ENCODE measurements around the gene TYK2.

The TYK2 gene

DNA sequence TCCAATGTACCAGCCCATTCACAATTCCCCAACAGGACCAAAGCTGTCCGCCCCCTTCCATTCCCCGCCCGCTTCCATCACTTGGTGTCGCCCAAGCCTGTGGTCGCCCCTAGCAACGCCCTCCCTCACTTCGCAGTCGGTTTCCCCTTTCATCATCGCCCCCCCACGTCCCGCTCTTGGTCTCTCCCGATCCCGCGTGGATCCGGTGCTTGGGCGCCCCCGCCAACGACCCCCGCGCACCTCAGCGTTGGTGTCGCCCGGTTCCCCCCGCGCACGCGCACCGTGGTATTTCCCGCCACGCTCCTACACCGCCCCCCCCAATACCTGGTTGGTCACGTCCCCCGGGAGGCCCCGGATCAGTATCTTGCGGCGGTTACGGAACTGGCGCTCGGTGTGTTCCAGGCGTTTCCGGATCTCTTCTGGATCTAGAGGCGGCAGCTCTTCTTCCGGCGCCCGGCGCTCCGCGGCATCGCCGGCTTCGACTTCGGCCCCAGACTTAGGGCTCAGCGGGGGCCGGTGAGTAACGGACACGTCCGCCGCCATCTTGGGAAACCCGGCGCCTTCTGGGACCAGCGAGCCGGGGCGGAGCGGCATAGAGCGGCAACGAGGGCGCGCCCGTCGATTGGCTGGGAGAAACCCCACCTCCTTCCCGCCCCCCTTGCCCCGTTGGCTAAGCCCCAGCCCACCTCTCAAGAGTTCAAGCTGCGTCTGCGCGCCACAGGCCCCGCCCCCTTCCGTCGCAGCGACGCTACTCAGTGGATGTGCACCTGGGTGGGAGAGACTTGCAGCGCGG lies 47.2 kb downstream of the TYK2 start, which contains the start of gene RAVER1:
RAVER1 (minus strand) TSS at position 565 of the 793 bp plus-strand sequence; CDS start at position 543, 22 bp downstream.
- peak; percentile 99 for DNase-seq

DNA sequence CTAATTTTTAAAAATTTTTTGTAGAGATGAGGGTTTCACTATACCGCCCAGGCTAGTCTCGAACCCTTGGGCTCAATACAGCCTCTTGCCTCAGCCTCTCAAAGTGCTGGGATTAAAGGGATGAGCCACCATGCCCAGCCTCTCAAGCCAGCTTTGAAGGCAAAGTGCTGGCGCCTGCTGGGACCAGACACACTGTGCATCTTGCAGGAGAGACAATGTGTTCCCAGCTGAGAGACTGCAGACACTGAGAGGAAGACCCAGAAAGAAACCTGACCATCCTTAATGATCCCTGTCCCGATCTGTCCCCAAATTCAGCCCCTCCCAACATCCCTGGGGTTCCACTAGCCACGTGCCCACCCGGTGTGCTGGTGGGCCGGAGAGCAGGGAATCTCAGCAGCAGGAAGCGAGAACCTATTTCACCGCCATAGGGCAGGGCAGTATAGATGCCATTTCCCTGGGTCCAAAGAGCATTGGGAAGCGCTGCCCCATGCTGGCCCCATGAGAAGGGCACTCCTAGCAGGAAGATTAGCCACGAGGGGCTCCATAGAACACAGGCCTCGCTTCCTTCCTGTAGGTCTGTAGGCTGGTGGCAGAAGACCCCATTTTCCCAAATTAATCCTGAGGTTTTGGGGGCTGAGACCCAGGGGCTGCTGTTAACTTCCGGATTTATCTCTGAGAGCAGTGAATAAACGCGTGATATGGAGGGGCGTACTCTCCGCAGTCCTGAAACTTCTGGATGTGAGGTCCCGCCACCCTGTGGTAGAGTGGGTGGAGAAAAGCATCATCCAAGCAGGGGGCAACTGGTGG lies 48.0 kb downstream of the TYK2 start:
- DNase-seq: no peak

DNA sequence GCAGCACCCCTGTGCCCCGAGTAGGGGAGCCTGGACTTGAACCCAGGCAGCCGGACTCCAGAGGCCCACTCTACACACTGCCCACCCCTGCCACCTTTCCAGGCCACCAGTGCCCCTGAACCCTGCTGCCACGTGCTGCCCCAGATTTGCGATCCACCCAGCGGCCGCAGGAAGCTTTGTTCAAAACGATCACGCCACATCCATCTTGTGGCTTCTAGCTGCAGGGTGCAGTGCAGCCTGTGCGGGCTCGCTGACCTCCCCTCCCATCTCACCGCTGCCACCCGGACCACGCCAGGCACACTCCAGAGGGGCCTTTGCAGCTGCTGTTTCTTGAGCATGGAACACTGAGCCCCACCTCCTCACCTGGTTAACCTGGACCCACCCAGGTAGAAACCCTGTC lies 50.8 kb downstream of the TYK2 start:
- DNase-seq: no peak

DNA sequence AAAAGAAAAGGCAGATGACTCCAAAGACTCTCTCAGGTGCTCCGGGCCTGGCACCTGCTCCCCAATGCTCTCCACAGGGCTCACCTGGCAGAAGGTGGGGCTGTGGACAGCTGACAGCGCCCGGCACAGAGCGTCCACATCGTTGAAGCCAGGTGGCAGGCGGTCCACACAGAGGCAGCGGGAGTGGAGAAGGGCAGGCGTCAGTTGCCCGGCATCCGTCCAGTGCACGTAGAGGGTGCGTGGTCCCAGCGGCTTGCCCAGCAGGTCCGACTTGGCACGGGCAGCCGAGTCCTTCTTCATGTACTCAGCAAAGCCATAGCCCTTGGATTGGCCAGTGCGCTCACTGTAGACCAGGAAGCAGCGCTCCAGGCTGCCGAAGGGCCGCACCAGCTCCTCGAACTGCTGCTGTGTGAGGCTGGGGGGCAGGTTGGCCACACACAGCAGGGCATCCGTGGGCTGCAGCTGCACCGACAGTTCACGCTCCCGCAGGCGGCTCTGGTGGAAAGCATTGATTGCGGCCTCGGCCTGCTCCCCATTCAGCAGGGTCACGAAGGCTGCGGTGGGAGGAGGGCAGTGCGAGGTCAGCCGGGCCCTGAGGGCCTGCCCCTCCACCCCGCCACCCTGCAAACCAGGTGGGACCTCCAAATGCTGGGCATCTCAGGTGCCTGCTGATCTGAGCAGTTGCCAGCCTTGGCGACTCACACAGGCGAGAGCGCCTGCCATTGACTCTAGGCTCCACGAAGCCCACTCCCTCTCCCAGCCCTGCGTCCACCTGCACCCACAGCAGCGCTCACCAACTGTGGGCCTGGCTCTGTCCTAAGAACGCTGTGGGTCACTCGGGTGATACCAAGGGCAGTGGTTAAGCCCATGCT lies 51.6 kb downstream of the TYK2 start:
- DNase-seq: no peak

DNA sequence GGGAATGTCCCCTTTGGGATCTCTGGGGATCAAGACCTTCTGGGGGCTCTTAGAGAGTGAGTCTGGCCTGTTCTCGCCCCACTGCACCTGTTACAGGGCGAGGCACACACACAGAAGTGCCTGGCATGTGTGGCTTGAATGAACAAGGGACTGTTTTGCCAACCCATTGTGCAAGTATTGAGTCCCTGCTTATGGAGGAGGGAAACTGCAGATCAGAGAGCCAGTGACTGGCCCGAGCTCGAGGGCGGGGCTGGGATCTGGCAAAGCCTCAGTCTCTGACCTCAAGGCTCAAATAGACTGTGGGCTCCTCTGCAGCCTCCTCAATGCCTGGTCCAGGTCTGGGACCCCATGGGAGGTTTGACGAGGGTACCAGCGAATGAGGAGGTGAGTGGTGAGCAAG lies 52.6 kb downstream of the TYK2 start:
- DNase-seq: no peak

DNA sequence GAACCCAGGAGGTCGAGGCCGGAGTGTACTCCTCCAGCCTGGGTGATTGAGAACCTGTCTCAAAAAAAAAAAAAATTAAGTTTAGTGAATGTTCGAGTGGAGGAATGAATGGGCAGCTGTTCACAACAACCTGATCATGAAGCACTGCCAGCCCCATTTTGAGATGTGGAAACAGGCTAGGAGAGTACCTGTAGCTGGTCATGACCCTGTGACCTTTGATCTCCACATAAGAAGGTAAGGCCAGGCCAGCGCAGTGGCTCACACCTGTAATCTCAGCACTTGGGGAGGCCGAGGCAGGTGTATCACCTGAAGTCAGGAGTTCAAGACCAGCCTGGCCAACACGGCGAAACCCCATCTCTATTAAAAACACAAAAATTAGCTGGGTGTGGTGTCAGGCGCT lies 54.6 kb downstream of the TYK2 start:
- DNase-seq: no peak

DNA sequence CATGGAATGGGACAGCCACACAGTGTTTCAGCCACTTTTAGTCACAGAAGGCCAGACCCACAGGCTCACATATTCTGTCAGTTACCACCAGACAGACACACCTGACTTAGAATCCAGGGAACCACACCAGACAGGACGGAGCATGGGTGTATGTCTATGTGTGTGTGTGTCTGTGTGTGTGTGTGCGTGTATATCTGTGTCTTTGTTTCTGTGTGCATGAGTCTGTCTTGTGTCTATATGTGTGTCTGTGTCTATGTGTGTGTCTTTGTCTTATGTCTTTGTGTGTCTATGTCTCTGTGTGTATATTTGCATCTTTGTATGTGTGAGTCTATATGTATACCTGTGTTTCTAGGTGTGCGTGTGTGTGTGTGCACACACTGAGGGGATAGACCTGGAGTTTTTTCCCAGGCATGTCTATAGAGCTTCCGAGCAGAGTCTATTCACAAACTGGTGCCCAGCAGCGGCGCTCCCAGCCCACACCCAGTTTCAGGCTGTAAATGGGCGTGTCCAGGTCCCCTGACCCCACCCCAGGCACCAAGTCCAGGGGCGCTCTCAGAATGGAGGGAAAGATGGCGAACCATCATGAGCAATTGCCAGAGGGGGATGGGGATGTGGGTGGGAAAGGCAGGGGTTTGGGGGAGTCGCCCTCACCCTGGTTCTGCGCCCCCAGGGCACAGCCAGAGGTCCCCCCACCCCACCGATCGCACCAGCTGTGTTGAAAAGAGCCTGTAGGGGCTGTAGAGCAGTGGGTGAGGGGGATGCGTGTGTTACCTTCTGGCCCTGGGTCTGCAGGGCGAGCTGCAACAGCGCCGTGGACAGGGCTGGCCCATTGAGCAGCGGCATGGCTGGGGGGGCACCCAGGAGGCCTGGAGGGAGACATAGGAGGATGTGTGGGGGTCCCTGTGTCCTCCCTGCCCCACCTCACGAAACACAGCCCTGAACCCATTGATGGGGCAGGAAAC lies 58.2 kb downstream of the TYK2 start:
- DNase-seq: no peak

DNA sequence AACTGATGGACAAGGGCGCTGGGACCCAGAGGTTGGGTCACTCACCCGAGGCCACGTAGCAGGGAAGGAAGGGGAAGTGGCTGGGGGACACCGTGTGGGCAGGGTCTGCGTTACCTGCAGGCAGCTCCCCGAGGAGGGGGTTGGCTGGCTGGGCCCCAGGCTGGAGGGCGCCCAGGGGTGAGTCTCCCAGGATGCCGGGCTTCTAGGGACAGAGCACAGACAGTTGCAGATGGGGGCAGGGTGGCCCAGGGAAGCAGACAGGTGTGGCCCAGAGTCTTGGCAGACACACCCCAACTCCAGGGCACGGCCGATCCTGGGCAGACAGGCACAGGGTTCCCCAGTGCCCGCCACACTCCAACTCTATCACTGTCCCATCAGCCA lies 59.0 kb downstream of the TYK2 start:
- DNase-seq: no peak

DNA sequence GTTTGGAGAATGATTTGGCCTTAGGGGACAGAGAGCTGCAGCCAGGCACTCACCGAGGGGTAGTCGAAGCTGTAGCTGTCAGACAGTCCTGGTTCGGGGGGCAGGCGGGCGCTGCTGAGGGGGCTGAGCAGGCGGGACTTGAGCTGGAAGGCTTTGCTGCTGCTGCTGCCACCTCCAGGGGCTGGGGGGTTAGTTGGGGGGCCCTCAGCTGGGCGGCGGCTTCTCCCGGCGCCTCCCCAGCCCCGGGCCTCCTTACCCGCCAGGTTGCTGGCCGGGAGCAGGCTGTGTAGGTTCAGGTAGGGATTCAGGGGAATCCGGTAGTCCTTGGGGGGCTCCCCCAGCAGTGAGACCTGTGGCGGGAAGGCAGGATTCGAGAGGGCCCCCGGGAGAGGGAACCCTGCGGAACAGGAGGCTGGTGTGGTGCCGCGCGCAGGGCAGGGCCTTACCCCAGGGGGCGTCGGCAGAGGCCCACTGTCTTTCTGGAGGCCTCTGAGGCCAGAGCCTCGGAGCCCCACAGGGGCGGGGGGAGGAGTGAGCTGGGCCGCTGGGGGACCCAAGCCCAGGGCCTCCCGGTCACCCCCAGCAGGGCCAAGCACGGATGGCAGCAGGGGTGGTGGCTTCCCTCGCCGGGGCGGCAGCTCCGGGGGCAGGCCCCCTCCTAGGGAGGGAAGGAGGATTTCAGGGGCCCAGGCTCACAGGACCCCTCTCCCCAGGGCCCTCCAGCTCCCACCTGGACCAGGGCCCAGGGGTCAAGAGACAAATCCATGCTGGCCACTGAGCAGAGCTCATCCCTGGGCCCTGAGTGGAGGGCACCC lies 59.6 kb downstream of the TYK2 start:
- DNase-seq: no peak

DNA sequence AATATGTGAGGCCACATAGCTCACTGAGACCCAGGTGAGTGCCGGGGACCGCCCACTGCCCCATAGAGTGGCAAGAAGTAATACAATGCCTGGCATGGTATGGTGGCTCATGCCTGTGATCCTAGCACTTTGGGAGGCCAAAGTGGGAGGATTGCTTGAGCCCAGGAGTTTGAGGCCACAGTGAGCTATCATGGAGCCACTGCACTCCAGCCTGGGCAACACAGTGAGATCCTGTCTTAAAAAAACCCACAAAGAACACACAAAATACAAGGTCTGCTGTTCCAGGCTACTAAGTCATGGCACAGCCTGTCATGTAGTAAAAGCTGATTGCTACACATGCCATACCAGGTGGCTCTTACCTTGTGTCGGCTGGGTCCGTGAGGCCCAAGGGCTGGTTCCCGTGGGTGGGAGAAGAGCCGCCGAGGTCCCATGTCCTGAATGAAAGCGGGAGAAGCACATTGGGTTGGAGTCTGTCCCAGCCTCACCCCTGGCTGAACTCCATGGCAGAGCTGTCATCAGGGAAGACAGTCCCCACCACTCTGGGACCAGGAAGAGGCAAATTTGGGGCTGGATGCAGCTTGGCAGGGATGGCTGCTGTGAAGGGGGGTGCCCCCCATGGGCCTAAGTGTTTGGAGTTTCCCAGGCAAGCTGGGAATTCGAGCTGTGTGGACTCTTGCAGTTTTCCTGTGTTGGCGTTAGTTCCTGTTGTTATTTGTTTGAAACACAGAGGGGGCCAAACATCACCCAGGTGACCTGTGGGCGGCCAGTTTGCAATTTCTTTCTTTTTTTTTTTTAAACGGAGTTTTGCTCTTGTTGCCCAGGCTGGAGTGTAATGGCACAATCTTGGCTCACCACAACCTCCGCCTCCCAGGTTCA lies 61.3 kb downstream of the TYK2 start:
- no peak for DNase-seq

DNA sequence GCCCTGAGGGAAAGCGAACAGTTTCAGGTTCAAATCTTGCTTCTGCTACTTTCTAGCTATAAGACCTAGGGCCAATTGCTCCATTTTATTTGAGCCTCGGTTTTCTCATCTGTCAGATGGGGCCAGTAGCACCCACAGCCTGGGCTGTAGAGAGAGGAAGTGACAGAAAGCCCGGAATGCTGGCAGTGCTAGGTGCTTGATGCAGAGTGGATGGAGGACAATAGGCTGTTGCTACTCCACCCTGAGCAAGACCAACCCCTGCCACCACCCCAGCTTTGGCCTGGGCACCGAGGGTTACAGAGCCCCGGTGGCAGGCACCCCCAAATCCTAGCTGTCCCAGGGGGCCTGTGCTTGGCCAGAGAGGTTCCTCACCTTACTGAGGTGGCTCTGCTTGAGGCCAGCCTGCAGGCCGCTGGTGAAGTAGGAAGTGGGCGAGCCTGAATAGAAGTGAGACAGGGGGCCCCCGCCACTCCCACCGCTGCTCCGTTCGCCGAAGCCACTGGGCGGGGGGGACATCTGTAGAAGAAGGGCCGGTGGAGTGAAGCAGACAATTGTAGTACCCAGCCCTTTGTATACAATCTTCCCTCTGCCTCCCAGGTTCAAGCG lies 62.4 kb downstream of the TYK2 start:
- no peak for DNase-seq

DNA sequence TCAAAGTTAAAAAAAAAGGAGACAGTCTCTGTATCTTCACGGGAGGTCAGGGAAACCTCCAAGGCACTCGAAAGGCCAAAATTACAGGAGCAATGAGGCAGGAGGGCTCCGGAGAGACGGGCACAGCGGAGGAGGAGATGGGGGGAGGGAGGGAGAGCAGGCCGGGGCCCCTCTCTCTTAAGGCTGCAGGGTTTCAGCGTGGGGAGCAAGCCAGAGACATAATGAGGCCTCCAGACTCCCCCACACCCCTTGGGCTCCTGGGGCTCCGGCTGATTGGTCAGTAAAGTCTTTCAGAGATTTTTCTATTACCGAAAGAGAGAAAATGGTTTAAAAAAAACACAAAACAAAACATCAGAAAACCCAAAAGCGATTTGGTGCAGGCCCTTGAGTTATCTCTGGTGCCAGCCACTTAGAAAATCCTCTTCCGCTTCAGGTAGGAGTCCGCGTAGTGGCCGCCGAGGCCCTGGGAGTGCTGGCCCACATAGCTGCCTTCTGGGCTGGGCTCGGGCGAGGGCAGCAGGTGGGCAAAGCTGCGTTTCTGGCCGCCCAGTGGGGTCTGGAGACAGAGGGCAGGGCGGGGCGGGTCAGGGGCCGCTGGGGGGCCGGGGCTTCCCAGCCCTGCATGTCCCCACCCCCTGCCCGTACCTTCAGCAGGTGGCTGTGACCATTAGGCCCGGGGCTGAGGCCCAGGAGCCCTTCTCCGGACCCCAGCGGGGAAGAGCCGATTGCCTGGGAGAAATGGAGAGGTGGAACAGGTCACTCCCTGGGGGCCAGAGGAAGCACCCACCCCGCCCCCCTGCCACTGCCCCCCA lies 63.1 kb downstream of the TYK2 start:
- DNase-seq: no peak

DNA sequence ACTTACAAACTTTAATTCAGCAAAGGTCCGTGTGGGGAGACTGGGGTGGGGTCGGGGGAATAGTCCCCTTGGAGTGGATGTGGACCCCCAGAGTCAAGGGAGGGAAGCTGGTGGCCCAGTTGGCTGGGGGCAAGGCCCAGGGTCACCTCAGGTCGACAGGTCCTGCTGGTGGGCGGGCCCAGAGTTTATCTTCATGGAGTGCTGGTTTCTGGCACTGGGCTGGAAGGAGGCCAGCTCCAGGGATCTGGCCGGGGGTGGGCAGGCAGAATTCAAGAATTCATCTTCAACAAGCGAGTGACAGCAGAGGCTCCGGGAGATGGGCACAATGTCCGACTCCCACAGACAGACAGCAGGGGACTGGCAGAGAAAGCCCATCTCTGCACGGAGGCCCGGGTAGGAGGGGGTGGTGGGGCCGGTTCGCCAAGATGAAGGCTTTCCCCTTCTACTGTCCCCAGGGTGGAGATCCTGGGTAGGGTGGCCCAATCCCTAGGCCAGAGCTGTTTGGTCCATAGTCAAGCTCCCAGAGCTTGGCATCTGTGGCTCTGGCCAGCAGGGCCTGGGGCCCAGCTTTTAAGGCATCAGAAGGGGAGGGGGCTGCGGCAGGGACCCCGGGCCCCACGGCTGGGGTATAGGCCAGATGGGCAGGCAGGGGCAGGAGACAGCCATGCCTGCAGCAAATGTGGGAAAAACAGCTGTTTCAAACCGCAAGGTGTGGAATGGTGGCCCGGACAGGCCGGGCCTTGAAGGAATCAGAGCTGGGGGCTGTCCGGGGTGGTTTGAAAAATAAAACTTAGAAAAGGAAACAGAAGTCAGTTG lies 63.9 kb downstream of the TYK2 start:
- no peak for DNase-seq

DNA sequence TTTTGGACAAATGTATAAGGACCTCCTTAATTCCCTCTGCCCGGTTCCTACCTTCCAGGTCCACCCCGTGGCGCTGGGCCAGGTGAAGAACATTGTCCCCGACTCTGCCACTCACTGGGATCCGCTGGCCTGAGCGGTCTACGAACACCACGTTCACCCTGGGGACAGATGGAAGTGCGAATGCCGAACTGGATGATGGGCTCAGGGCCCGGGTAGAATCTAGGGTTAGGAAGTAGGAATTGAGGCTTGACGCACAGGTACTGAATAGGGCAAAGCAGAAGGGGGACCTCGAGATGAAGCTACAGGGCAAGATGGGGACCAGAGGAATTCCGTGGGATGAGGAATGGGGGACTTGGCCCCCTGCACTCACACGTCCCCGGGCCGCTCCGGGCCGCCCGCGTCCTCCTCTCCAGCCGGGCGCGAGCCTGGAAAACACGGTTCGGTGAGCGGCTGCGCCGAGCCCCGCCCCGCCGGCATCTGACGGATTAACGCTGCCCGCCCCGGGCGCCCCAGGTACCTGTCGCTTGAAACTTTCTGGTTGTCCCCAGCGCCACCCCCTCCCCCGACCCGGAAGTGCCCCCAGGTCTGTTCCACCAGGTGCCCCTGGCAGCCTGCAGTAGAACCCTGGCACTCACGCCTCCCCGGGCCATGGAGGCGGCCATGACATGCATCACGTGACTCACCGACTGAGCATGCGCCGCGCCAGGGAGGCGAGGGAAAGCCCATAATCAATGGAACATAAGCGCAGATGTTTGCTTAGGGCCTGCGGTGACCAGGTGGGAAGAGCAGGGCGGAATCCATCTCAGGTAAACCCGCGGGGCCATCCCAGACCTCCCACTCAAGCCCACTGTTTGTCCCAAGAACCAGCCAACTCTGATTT lies 64.8 kb downstream of the TYK2 start, which contains the start of gene FDX2:
FDX2 (minus strand) TSS at position 681 of the 880 bp plus-strand sequence; CDS start at position 662, 19 bp downstream.
- DNase-seq: peak; percentile 89

DNA sequence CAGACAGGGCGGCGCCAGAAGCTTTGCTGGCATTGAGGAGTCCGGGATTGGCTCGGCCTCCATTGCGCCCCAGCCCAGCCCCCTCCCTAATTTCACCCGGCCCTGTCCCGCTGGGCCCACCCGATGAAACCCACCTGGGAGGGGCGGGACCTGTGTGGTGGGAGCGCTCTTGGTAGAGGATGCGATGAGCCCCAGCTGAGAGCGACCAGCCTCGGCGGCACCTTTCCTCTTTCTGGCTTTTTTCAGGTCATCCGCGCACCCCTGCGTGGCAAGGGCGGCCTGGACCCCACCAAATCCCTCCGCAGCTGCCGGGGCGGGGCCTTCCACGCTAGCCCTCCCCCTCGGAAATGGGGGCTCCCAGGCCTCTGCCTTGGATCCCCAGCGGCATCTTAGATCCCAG lies 70.9 kb downstream of the TYK2 start, which contains the start of gene ZGLP1:
ZGLP1 (minus strand) TSS at position 393 of the 400 bp plus-strand sequence.
- no peak for DNase-seq

DNA sequence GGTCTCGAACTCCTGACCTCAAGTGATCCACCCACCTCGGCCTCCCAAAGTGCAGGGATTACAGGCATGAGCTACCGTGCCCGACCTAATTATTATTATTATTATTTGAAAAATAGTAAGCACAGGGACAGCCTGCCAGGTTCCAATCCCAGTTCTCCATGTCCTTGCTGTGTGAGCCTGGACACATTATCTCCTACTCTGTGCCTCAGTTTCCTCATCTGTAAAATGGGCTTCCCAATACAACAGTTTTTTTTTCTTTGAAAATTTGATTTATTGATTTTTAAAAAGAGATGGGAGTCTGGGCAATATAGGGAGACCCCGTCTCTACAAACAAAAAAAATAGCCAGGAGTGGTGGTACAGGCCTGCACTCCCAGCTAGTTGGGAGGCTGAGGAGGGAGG lies 74.0 kb downstream of the TYK2 start:
- DNase-seq: no peak
